HG02763 (cell line): Measurements from ENCODE around the gene TTLL11.
A peak's percentile ranks its signal among the peaks of the same experiment; 100 is the strongest.

Experiments
- ATAC-seq: cut with Tn5 transposase; IDR thresholded peaks from one replicate; pipeline ENCODE4 v1.9.1; 2021; ENCODE audit warnings: mild to moderate bottlenecking, moderate library complexity; ENCODE audit not compliant: unreplicated experiment

The TTLL11 gene

GRCh38 chr9:122092611-122093506 is at the start of gene TTLL11:
Gene TTLL11 (minus strand): TSS chr9:122093308. CDS start chr9:122093148, 160 bp downstream.
- peak; percentile 90 for ATAC-seq

GRCh38 chr9:122141671-122142070 is 48.6 kb upstream of the TTLL11 start:
- no peak for ATAC-seq

GRCh38 chr9:122140368-122141193 is 47.5 kb upstream of the TTLL11 start:
- ATAC-seq: no peak

GRCh38 chr9:122138560-122139268 is 45.6 kb upstream of the TTLL11 start:
- ATAC-seq: no peak

GRCh38 chr9:122135529-122135859 is 42.4 kb upstream of the TTLL11 start:
- no peak for ATAC-seq

- no peak for ATAC-seq
These were observed 41.9 kb upstream of the TTLL11 start for GRCh38 chr9:122134822-122135528.

- no peak for ATAC-seq
These were observed 41.0 kb upstream of the TTLL11 start for GRCh38 chr9:122133984-122134535.

GRCh38 chr9:122133263-122133983 is 40.3 kb upstream of the TTLL11 start:
- ATAC-seq: no peak

- no peak for ATAC-seq
These were observed 39.4 kb upstream of the TTLL11 start for GRCh38 chr9:122132539-122132938.

- no peak for ATAC-seq
These were observed 38.4 kb upstream of the TTLL11 start for GRCh38 chr9:122131401-122132001.

GRCh38 chr9:122130837-122131236 is 37.7 kb upstream of the TTLL11 start:
- no peak for ATAC-seq

- no peak for ATAC-seq
These were observed 36.9 kb upstream of the TTLL11 start for GRCh38 chr9:122129969-122130368.

- no peak for ATAC-seq
These were observed 35.8 kb upstream of the TTLL11 start for GRCh38 chr9:122128969-122129343.

- ATAC-seq: no peak
These were observed 35.2 kb upstream of the TTLL11 start for GRCh38 chr9:122128007-122128968.

- no peak for ATAC-seq
These were observed 34.3 kb upstream of the TTLL11 start for GRCh38 chr9:122127396-122127798.

- no peak for ATAC-seq
These were observed 33.5 kb upstream of the TTLL11 start for GRCh38 chr9:122126331-122127261.
